D721Med (cell line): Measurements from ENCODE around the gene EDN1.

Source experiments
- DNase-seq: peaks from one replicate; pipeline ENCODE4 v3.0.0; 2011; ENCODE audit warnings: low spot score; ENCODE audit not compliant: insufficient read length
- FAIRE-seq: peaks from 2 replicates; lab custom pipeline; 2011; peaks lifted over from hg19 to GRCh38; lab: Jason Lieb, UNC
- TF ChIP-seq, protein P1 (sequence below): IDR thresholded peaks from 2 replicates; pipeline ENCODE4 v1.5.1; 2012; ENCODE audit warnings: mild to moderate bottlenecking, control low read depth; ENCODE audit not compliant: insufficient read depth; ENCODE audit errors: missing control alignments

Gene EDN1

DNA sequence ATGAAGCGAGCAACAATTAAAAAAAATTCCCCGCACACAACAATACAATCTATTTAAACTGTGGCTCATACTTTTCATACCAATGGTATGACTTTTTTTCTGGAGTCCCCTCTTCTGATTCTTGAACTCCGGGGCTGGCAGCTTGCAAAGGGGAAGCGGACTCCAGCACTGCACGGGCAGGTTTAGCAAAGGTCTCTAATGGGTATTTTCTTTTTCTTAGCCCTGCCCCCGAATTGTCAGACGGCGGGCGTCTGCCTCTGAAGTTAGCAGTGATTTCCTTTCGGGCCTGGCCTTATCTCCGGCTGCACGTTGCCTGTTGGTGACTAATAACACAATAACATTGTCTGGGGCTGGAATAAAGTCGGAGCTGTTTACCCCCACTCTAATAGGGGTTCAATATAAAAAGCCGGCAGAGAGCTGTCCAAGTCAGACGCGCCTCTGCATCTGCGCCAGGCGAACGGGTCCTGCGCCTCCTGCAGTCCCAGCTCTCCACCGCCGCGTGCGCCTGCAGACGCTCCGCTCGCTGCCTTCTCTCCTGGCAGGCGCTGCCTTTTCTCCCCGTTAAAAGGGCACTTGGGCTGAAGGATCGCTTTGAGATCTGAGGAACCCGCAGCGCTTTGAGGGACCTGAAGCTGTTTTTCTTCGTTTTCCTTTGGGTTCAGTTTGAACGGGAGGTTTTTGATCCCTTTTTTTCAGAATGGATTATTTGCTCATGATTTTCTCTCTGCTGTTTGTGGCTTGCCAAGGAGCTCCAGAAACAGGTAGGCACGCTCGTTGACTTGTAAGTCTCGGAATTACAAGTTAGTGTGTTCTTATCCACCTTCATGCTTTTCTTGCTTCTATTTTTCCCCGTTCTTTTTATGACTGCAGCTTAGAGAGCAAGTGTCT lies at the start of gene EDN1:
EDN1 (plus strand) TSS at position 429 of the 888 bp plus-strand sequence; CDS start at position 698, 269 bp downstream.
- FAIRE-seq = no peak
- TF ChIP-seq, protein P1, sequence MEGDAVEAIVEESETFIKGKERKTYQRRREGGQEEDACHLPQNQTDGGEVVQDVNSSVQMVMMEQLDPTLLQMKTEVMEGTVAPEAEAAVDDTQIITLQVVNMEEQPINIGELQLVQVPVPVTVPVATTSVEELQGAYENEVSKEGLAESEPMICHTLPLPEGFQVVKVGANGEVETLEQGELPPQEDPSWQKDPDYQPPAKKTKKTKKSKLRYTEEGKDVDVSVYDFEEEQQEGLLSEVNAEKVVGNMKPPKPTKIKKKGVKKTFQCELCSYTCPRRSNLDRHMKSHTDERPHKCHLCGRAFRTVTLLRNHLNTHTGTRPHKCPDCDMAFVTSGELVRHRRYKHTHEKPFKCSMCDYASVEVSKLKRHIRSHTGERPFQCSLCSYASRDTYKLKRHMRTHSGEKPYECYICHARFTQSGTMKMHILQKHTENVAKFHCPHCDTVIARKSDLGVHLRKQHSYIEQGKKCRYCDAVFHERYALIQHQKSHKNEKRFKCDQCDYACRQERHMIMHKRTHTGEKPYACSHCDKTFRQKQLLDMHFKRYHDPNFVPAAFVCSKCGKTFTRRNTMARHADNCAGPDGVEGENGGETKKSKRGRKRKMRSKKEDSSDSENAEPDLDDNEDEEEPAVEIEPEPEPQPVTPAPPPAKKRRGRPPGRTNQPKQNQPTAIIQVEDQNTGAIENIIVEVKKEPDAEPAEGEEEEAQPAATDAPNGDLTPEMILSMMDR = peak; percentile 20

DNA sequence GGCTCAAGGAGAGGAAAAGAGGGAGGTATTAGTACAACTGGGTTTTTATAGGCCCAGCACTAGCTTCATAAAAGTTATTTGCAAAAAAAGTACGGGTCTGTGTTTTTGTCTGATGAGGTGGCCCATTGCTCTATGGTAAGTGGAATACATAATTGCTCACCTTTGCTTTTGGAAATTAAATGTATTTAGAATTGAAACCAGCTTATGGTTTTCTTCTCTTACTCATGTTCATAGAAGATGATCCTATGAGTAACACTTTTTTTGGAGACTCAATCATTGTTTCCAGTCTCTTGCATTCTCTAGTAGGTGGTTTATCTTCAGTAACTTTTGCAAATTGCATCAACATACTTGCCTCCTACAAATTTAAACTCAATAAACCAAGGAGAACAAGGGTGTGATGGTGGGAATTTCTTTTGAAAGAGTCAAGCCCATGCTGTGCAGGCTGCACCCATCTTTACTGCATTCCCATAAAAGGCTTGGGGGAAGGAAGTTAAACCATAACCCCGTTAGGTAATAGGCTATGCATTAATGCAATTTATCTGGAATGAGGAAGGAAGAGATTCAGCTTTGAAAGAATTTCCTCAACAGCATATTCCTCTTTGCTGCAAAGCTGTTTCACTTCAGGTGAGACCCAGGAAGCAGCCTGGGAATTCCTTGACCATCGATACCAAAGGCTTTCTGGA lies 48.5 kb upstream of the EDN1 start:
- no peak for DNase-seq
- TF ChIP-seq, protein P1 = no peak
- FAIRE-seq = no peak

More for the DNA sequence above, at the start of gene EDN1:
- DNase-seq = no peak

DNA sequence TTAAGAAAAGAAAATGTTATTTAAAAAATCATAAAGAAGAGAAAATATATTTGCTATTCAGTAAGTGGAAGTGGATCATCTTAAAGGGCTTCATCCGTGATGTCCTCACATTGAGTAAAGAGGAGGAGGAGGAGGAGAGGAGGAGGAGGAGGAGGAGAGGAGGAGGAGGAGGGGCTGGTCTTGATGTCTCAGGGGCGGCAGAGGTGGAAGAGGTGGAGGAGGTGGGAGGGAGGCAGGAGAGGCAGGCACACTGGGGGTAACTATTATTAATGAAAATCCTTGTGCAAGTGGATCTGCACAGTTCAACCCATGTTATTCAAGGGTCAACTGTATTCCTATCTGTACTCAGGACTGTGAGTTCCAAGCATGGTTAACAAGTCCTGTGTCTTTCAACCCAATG lies 47.0 kb upstream of the EDN1 start:
- no peak for FAIRE-seq

DNA sequence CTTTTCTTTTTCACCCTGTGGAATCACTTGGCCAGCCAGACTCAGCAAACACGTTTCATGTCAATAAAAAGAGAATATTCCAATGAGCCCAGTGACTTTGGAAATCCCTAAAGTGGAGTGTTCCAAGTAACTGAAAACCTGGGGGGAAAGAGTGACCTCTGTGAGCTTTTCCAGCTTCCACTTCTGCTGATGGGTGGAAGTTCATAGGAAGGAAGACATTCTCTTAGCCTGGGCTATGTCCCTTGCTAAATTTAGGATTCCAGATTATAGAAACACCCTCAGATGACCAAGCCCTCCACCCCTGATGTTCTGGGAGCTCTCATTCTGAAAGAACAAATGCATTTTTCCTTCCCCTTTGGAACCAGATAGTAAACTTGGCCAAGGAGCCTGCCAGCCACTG lies 44.8 kb upstream of the EDN1 start:
- FAIRE-seq (no peak), DNase-seq (no peak)
- TF ChIP-seq, protein P1 = no peak

More for the DNA sequence above, 47.0 kb upstream of the EDN1 start:
- DNase-seq = no peak
- TF ChIP-seq, protein P1 = no peak

DNA sequence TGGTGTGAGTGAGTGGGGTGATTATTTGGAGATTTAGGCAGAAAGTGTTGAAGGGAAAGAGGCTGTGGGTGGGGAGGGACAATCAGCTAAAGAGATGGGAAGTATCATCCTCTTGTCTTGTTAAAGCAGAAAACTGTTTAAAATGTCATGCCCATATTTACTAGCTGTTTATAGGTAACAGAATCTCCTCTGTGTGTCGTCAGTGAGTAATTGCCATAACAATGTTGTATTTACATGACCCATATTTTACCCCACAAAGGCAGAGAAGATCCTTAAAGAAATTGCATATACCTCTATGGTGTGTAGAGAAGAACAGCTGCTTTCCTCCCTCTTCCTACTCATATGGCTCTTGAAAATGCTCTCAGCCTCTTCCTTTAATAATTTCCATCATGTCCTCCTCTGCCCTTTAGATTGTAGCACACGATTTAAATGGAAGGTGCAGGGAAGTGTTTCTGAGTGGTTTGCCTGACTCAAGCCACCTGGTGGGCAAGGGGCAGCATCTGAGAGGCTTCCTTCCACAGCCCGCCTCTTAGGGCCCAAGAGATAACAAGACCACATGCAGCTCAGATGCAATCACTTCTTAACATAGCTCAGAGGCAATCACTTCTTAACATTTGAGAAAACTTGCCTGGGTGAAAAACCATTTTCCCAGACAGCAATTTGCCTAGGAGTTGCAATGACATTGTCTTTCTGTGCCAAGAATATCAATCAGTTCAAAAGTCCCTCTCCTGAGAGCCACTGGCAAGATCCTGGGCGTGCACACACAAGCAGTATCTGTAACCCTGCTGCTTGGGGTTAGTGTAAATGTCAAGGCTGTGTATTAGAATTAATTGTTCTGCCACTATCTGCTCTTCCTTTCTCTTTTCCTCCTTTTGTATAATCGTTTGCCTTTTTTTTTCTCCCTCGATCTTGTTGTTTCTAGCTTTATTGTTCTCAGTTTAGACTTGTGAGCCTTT lies 44.1 kb upstream of the EDN1 start:
- no peak for DNase-seq
- FAIRE-seq = no peak
- TF ChIP-seq, protein P1 = no peak

DNA sequence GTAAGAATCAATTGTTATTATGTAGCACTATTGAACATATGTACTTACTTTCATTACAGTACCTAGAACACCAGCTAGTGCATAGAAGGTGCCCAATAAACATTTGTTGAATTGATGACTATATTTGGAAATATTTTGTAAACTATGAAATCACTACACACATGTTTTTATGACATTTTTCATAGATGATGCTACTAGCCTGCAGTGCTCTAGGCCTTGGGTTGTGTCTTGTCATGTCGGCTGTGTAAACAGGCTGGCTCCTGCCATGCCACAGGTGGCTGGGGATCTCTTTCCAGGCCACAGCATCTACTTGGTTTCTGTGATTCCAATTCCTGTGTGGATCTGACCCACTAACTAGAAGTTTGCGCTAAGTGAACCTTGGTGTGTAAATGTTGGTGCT lies 43.3 kb upstream of the EDN1 start:
- DNase-seq (no peak), FAIRE-seq (no peak)
- TF ChIP-seq, protein P1 = no peak
